Adipocyte (in vitro differentiated cells): ENCODE results near the gene SET.

Experiments
- DNase-seq: peaks from one replicate; pipeline ENCODE4 v3.0.0-alpha.2; 2015; ENCODE audit warnings: low read depth
- H3K27me3 ChIP-seq: replicated peaks from 2 replicates; pipeline ENCODE4 v1.7.0; 2013; ENCODE audit warnings: mild to moderate bottlenecking, low read length, moderate library complexity; ENCODE audit not compliant: control insufficient read depth, insufficient read depth
- H3K36me3 ChIP-seq: 2 replicates; pipeline ENCODE4 v1.7.0; 2013; ENCODE audit warnings: low read length, mild to moderate bottlenecking, moderate library complexity; ENCODE audit not compliant: control insufficient read depth, insufficient read depth, severe bottlenecking
- H3K4me1 ChIP-seq: 2 replicates; pipeline ENCODE4 v1.7.0; 2013; ENCODE audit warnings: mild to moderate bottlenecking, low read length, moderate library complexity; ENCODE audit not compliant: control insufficient read depth, insufficient read depth
- H3K4me3 ChIP-seq: 2 replicates; pipeline ENCODE4 v1.7.0; 2013; ENCODE audit warnings: mild to moderate bottlenecking, low read length, moderate library complexity
- H3K9ac ChIP-seq: 2 replicates; pipeline ENCODE4 v1.7.0; 2013; ENCODE audit warnings: mild to moderate bottlenecking, low read length, moderate library complexity
- H3K9me3 ChIP-seq: 2 replicates; pipeline ENCODE4 v1.7.0; 2013; ENCODE audit warnings: mild to moderate bottlenecking, low read length, moderate library complexity; ENCODE audit not compliant: control insufficient read depth

SET gene

GRCh38 chr9:128716581-128717254 is 27.7 kb downstream of the SET start:
- H3K27me3 ChIP-seq = no peaks in the 10 kb centered on the region
- no peaks in the 10 kb centered on the region for H3K36me3 ChIP-seq
- H3K4me3 ChIP-seq = no peak overlapping the region
- peaks cover 4% of the 10 kb centered on the region for H3K4me1 ChIP-seq
- no peak overlapping the region for H3K9ac ChIP-seq
- no peaks in the 10 kb centered on the region for H3K9me3 ChIP-seq
- DNase-seq = no peak

- no peak overlapping the region for H3K9ac ChIP-seq
- H3K36me3 ChIP-seq = no peaks in the 10 kb centered on the region
- no peaks in the 10 kb centered on the region for H3K27me3 ChIP-seq
- no peak for DNase-seq
- no peak overlapping the region for H3K4me3 ChIP-seq
- no peaks in the 10 kb centered on the region for H3K9me3 ChIP-seq
- peaks cover 4% of the 10 kb centered on the region for H3K4me1 ChIP-seq
These were observed 29.0 kb downstream of the SET start for GRCh38 chr9:128718047-128718446.

GRCh38 chr9:128718475-128718874 is 29.5 kb downstream of the SET start:
- DNase-seq = no peak
- H3K9ac ChIP-seq = no peak overlapping the region
- H3K4me1 ChIP-seq = peaks cover 4% of the 10 kb centered on the region
- H3K4me3 ChIP-seq = no peak overlapping the region
- no peaks in the 10 kb centered on the region for H3K9me3 ChIP-seq
- no peaks in the 10 kb centered on the region for H3K27me3 ChIP-seq
- H3K36me3 ChIP-seq = no peaks in the 10 kb centered on the region

GRCh38 chr9:128719919-128720605 is 31.0 kb downstream of the SET start:
- Histone ChIP-seq H3K4me3 (no peak overlapping the region), H3K36me3 (no peaks in the 10 kb centered on the region), H3K9me3 (no peaks in the 10 kb centered on the region), H3K27me3 (no peaks in the 10 kb centered on the region), H3K9ac (no peak overlapping the region), H3K4me1 (peaks cover 12% of the 10 kb centered on the region)
- DNase-seq = no peak

- DNase-seq = no peak
- no peaks in the 10 kb centered on the region for H3K9me3 ChIP-seq
- no peaks in the 10 kb centered on the region for H3K27me3 ChIP-seq
- H3K4me1 ChIP-seq = peaks cover 12% of the 10 kb centered on the region
- no peak overlapping the region for H3K9ac ChIP-seq
- H3K4me3 ChIP-seq = no peak overlapping the region
- no peaks in the 10 kb centered on the region for H3K36me3 ChIP-seq
These were observed 31.9 kb downstream of the SET start for GRCh38 chr9:128720841-128721486.

GRCh38 chr9:128721487-128722010 is 32.5 kb downstream of the SET start:
- DNase-seq = no peak
- Histone ChIP-seq H3K27me3 (no peaks in the 10 kb centered on the region), H3K36me3 (no peaks in the 10 kb centered on the region), H3K4me1 (peaks cover 12% of the 10 kb centered on the region), H3K9ac (no peak overlapping the region), H3K4me3 (no peak overlapping the region), H3K9me3 (no peaks in the 10 kb centered on the region)

- no peak for DNase-seq
- Histone ChIP-seq H3K36me3 (no peaks in the 10 kb centered on the region), H3K9ac (no peak overlapping the region), H3K4me1 (peaks cover 9% of the 10 kb centered on the region), H3K4me3 (no peak overlapping the region), H3K27me3 (no peaks in the 10 kb centered on the region), H3K9me3 (no peaks in the 10 kb centered on the region)
These were observed 33.6 kb downstream of the SET start for GRCh38 chr9:128722380-128723351.

GRCh38 chr9:128723352-128723865 is 34.4 kb downstream of the SET start:
- Histone ChIP-seq H3K36me3 (no peaks in the 10 kb centered on the region), H3K9ac (peak overlapping the region; percentile 86), H3K27me3 (no peaks in the 10 kb centered on the region), H3K4me1 (peaks cover 9% of the 10 kb centered on the region), H3K9me3 (no peaks in the 10 kb centered on the region), H3K4me3 (peak overlapping the region; percentile 88)
- DNase-seq = peak; percentile 7

- DNase-seq = peak; percentile 93
- Histone ChIP-seq H3K9me3 (no peaks in the 10 kb centered on the region), H3K4me1 (peaks cover 9% of the 10 kb centered on the region), H3K27me3 (no peaks in the 10 kb centered on the region), H3K36me3 (no peaks in the 10 kb centered on the region), H3K9ac (peak within 1 kb of the TSS; percentile 86), H3K4me3 (peak within 1 kb of the TSS; percentile 88)
These were observed 35.1 kb downstream of the SET start, which contains the start of gene ZDHHC12 for GRCh38 chr9:128723866-128724743. Gene ZDHHC12 (minus strand): TSS chr9:128724127. CDS start chr9:128724093, 34 bp downstream.

GRCh38 chr9:128724744-128725211 is 35.8 kb downstream of the SET start:
- H3K4me1 ChIP-seq = peaks cover 9% of the 10 kb centered on the region
- DNase-seq = peak; percentile 45
- H3K27me3 ChIP-seq = no peaks in the 10 kb centered on the region
- peak overlapping the region; percentile 69 for H3K9ac ChIP-seq
- H3K4me3 ChIP-seq = peak overlapping the region; percentile 88
- H3K9me3 ChIP-seq = no peaks in the 10 kb centered on the region
- H3K36me3 ChIP-seq = no peaks in the 10 kb centered on the region
